NCI-H2227 treated with DMSO at 0.1 percent for 48 hours (cell line): Measurements from ENCODE around the gene C6orf47.
A peak's percentile ranks its signal among the peaks of the same experiment; 100 is the strongest.
"Not testable (repeated sequence)": the region's sequence is repeated elsewhere in the genome, so short reads cannot be mapped to it uniquely, and the experiment has no call there.

Experiments used
- DNase-seq: peaks from one replicate; lab custom pipeline; 2025; lab: John Stamatoyannopoulos, UW

The C6orf47 gene

GRCh38 chr6:31660381-31661261, at the start of gene C6orf47:
Gene C6orf47 (minus strand): TSS chr6:31660778. CDS start chr6:31659947, 831 bp downstream.
- peak; percentile 77 for DNase-seq

DNA sequence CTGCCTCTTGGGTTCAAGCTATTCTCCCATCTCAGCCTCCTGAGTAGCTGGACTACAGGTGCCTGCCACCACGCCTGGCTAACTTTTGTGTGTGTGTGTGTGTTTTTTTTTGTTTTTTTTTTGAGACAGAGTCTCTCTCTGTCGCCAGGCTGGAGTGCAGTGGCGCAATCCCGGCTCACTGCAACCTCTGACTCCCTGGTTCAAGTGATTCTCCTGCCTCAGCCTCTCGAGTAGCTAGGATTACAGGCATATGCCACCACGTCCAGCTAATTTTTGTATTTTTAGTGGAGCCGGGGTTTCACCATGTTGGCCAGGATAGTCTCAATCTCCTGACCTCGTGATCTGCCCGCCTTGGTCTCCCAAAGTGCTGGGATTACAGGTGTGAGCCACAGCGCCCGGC, 48.6 kb upstream of the C6orf47 start:
- DNase-seq = not testable (repeated sequence)

DNA sequence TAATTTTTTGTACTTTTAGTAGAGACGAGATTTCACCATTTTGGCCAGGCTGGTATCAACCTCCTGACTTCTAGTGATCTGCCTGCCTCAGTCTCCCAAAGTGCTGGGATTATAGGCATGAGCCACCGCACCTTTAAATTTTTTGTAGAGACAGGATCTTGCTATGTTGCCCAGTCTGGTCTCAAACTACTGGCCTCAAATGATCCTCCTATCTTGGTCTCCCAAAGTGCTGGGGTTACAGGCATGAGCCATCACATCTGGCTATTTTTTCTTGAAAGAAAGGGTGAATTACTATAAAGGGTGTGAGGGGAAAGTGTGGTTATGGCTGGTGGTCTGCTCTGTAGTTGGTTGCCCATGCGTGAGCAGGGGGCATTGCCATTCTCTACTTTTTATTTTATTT, 47.6 kb upstream of the C6orf47 start:
- no peak for DNase-seq

GRCh38 chr6:31707701-31708100, 47.1 kb upstream of the C6orf47 start:
- DNase-seq = no peak

DNA sequence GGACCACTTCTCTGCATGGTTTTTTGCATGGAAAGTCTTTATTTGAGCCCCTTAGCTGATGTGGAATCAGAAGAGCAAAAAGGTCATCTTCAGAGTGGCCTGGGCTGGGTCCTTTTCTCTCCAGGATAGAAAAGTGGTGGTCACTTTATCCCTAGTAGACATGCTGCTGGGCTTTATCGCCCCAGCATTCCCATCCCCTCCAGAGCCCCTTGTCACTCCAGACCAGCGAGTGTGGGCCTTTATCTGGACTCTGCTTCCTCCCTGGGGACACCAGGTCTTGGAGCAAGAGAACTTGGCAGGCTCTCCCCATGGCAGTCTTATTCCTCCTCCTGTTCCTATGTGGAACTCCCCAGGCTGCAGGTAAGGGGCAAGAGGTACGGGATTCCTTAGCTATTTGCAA, 46.0 kb upstream of the C6orf47 start, which contains the start of gene LY6G6F:
LY6G6F (plus strand) TSS at position 268 of the 400 bp plus-strand sequence; CDS start at position 309, 41 bp downstream.
- no peak for DNase-seq

DNA sequence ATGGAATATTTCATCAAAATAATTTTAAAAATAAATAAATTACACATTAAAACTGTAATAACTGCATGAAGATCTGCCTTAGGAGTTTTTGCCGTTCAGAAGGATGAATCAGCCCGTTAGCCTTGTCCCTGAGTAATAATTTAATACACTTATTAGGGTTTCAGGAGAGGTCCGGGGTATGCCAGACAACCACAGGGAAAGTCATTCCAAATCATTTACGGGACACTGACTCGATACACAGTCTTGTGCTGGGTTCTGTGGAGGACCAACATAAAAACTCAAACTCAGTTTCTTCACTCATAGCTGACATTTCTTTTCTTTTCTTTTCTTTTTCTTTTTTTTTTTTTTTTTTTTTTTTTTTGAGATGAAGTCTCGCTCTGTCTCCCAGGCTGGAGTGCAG, 45.4 kb upstream of the C6orf47 start:
- no peak for DNase-seq

- DNase-seq = peak; percentile 93
Observed at GRCh38 chr6:31702819-31703716, 42.5 kb upstream of the C6orf47 start, which contains the start of gene ABHD16A. Gene ABHD16A (minus strand): TSS chr6:31703324. CDS start chr6:31703281, 43 bp downstream.

GRCh38 chr6:31702405-31702818, 41.8 kb upstream of the C6orf47 start:
- no peak for DNase-seq

DNA sequence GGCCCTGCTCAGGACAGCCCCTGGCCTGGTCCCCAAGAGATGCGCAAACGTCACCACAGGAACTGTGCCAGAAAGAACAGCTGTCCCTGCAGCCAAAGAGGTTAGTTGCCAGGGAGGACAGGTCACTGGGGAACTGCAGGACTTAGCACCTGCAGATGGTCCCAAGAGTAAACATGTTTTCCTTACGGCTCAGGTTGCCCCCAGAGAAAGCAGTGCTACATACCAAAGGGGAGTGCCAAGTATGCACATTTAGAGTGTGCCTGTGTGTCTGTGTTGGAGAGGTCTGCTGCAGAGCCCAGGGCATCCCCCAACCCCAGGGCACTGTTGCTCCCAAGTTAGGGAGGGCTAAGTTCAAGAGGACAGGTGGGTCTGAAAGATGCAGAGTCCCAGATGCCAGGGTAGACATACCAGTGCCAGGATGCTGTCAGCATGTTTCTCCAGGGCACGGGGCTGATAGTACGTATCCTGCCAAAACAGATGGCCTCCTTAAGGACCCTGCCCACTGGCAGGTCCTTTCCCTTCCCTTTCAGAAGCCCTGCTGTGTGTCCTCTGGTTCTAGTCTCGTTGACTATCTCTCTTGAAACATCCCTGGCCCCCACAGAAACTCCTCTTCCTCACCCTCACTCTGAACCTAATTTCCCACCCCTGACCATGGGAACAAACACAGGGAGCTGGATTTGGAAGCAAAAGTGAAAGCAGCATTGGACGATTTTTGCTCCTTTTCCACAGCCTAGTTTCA, 41.3 kb upstream of the C6orf47 start:
- DNase-seq = no peak

DNA sequence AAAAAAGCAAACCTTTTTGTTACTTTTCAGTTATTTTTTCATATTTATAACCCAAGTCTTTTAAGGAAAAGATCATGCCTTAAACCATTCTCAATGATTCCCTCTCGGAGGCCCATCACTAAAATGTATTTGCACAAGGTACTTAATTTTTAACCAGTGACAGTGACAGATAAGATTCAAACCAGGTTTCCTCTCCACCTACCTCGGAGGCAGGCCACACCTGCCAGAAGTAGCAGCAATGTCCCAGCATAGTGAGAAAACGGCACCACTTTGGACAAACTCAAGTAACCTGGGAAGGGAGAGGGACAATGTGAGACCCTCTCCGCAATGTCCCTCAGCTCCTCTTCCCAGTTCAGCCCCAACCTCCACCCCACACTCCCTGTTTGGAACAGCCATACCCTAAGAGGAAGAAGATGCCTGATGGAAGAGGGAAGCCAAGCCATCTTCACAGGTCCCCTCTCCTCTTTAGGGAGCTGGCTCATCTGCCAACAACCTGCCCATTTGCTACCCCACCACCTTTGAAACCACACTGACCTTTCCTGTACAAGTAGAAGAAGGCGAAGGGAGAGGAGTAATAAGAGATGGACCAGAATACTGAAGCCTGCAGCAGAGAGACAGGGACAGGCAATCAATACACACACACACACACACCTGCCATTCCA, 40.3 kb upstream of the C6orf47 start:
- DNase-seq = no peak

DNA sequence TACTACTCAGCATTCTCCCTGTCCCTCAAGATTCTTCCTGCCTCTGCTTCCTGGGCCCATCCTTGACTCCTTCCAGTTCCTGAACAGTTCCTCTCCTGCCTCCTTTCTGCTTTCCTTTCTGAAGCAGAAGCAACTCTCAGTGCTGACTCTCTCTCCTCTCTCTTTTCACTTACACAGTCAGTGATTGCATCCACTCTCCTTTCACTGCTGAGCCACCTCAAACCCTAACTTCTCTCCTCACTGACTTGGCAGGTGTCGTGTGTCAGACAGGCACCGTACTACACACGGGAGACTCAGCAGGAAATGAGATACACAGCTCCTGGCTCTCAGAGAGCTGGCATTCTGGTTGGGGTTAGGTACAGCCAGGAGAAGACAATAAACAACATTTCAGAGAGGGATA, 37.0 kb upstream of the C6orf47 start:
- DNase-seq = no peak

- DNase-seq = no peak
Observed at GRCh38 chr6:31693535-31693934, 33.0 kb upstream of the C6orf47 start.

GRCh38 chr6:31692886-31693285, 32.3 kb upstream of the C6orf47 start:
- no peak for DNase-seq

GRCh38 chr6:31692353-31692752, 31.8 kb upstream of the C6orf47 start:
- no peak for DNase-seq

- DNase-seq = no peak
Observed at GRCh38 chr6:31691564-31692108, 31.1 kb upstream of the C6orf47 start.

- no peak for DNase-seq
Observed at GRCh38 chr6:31691078-31691463, 30.5 kb upstream of the C6orf47 start.

GRCh38 chr6:31690231-31691077, 29.9 kb upstream of the C6orf47 start:
- no peak for DNase-seq

GRCh38 chr6:31689249-31690110, 28.9 kb upstream of the C6orf47 start:
- DNase-seq = no peak
